Activated naive CD8-positive, alpha-beta T cell treated with anti-CD3 and anti-CD28 coated beads, Interleukin-2, amount 50 U/mL, for 16 hours (primary cell): ENCODE measurements around the gene NUDT8.
A peak's percentile ranks its signal among the peaks of the same experiment; 100 is the strongest.

ENCODE experiments used
- DNase-seq: peaks from one replicate; pipeline ENCODE4 v3.0.0-alpha.2; 2020; ENCODE audit warnings: low read depth, low spot score

Gene NUDT8

GRCh38 chr11:67629386-67630227 lies at the start of gene NUDT8:
TSS of gene NUDT8 (minus strand) at chr11:67629937. CDS start at chr11:67629911, 26 bp downstream.
- DNase-seq, result peak; percentile 75

GRCh38 chr11:67675058-67675747 lies 45.5 kb upstream of the NUDT8 start:
- DNase-seq, result no peak

GRCh38 chr11:67674442-67674871 lies 44.7 kb upstream of the NUDT8 start, which contains the start of gene ALDH3B2:
TSS of gene ALDH3B2 (minus strand) at chr11:67674623. CDS start at chr11:67666935, 7,688 bp downstream.
- no peak for DNase-seq

GRCh38 chr11:67673902-67674301 lies 44.2 kb upstream of the NUDT8 start:
- no peak for DNase-seq

GRCh38 chr11:67673358-67673757 lies 43.6 kb upstream of the NUDT8 start:
- DNase-seq, result no peak

- no peak for DNase-seq
These were observed 41.4 kb upstream of the NUDT8 start for GRCh38 chr11:67671211-67671520.

GRCh38 chr11:67670316-67671210 lies 40.8 kb upstream of the NUDT8 start:
- DNase-seq, result no peak

- DNase-seq, result no peak
These were observed 38.4 kb upstream of the NUDT8 start for GRCh38 chr11:67668192-67668551.

- no peak for DNase-seq
These were observed 37.9 kb upstream of the NUDT8 start for GRCh38 chr11:67667490-67668191.

- DNase-seq, result no peak
These were observed 37.1 kb upstream of the NUDT8 start for GRCh38 chr11:67666676-67667489.

- no peak for DNase-seq
These were observed 36.5 kb upstream of the NUDT8 start for GRCh38 chr11:67666303-67666645.

- DNase-seq, result no peak
These were observed 36.0 kb upstream of the NUDT8 start for GRCh38 chr11:67665541-67666302.

GRCh38 chr11:67664696-67665540 lies 35.2 kb upstream of the NUDT8 start:
- DNase-seq, result no peak

- no peak for DNase-seq
These were observed 34.5 kb upstream of the NUDT8 start for GRCh38 chr11:67664213-67664585.

GRCh38 chr11:67663532-67664212 lies 33.9 kb upstream of the NUDT8 start:
- no peak for DNase-seq

GRCh38 chr11:67662835-67663531 lies 33.2 kb upstream of the NUDT8 start:
- DNase-seq, result no peak

- no peak for DNase-seq
These were observed 32.6 kb upstream of the NUDT8 start for GRCh38 chr11:67662142-67662834.
